Neuronal stem cell (in vitro differentiated cells): ENCODE data around the gene CREB3L2.
A peak's percentile ranks its signal among the peaks of the same experiment; 100 is the strongest.

Experiments
- DNase-seq: peaks from one replicate; pipeline ENCODE4 v3.0.0-alpha.2; 2013; ENCODE audit warnings: low spot score
- H2AFZ ChIP-seq: one replicate; pipeline ENCODE4 v1.6.1; 2013; ENCODE audit warnings: mild to moderate bottlenecking, low read length, inconsistent platforms
- H2AK5ac ChIP-seq: 2 replicates; pipeline ENCODE4 v1.6.1; 2013; ENCODE audit warnings: low read depth, mild to moderate bottlenecking, inconsistent platforms, low read length, moderate library complexity, mixed read lengths
- H2BK120ac ChIP-seq: 2 replicates; pipeline ENCODE4 v1.6.1; 2013; ENCODE audit warnings: low read depth, mild to moderate bottlenecking, inconsistent platforms, low read length, moderate library complexity, mixed read lengths
- H2BK12ac ChIP-seq: one replicate; pipeline ENCODE4 v1.6.1; 2013; ENCODE audit warnings: low read length, inconsistent platforms
- H2BK15ac ChIP-seq: 2 replicates; pipeline ENCODE4 v1.6.1; 2013; ENCODE audit warnings: mild to moderate bottlenecking, low read length, inconsistent platforms, mixed read lengths
- H2BK5ac ChIP-seq: one replicate; pipeline ENCODE4 v1.6.1; 2013; ENCODE audit warnings: inconsistent platforms, mild to moderate bottlenecking, low read length, moderate library complexity
- H3K14ac ChIP-seq: one replicate; pipeline ENCODE4 v1.6.1; 2013; ENCODE audit warnings: low read length, inconsistent platforms
- H3K18ac ChIP-seq: 2 replicates; pipeline ENCODE4 v1.6.1; 2013; ENCODE audit warnings: low read length, inconsistent platforms
- H3K23ac ChIP-seq: 2 replicates; pipeline ENCODE4 v1.6.1; 2013; ENCODE audit warnings: low read depth, mild to moderate bottlenecking, mixed read lengths, low read length, inconsistent platforms; ENCODE audit not compliant: poor library complexity
- H3K27ac ChIP-seq: replicated peaks from 3 replicates; pipeline ENCODE4 v1.5.1; 2013; ENCODE audit warnings: low read length, inconsistent platforms
- H3K27me3 ChIP-seq, 3 experiments: 2 replicates each; pipeline ENCODE4 v1.6.1; 2013; ENCODE audit warnings: low read length in 3 of 3, mild to moderate bottlenecking in 2 of 3, inconsistent platforms in 1 of 3, low read depth in 1 of 3, mixed read lengths in 1 of 3, moderate library complexity in 1 of 3; ENCODE audit not compliant: control insufficient read depth in 3 of 3, insufficient read depth in 3 of 3
- H3K36me3 ChIP-seq, 2 donors: replicated peaks in 1 of 2; 2 replicates each; pipeline ENCODE4 v1.6.1; 2013; ENCODE audit warnings: low read length in 2 of 2; ENCODE audit not compliant: control insufficient read depth in 2 of 2, insufficient read depth in 2 of 2
- H3K4ac ChIP-seq: 2 replicates; pipeline ENCODE4 v1.6.1; 2013; ENCODE audit warnings: inconsistent platforms, mild to moderate bottlenecking, low read length, moderate library complexity
- H3K4me1 ChIP-seq, 2 donors: 1 replicate in 1 of 2; 2 replicates in 1 of 2; pipeline ENCODE4 v1.6.1; 2013; ENCODE audit warnings: low read length in 2 of 2, low read depth in 1 of 2; ENCODE audit not compliant: control insufficient read depth in 2 of 2, insufficient read depth in 1 of 2
- H3K4me2 ChIP-seq: one replicate; pipeline ENCODE4 v1.6.1; 2013; ENCODE audit warnings: mild to moderate bottlenecking, low read length, inconsistent platforms; ENCODE audit not compliant: insufficient read depth, poor library complexity, severe bottlenecking
- H3K4me3 ChIP-seq, 2 donors: 2 replicates each; pipeline ENCODE4 v1.5.1; 2013; ENCODE audit warnings: low read length in 2 of 2, mild to moderate bottlenecking in 2 of 2, inconsistent platforms in 1 of 2, moderate library complexity in 1 of 2
- H3K79me1 ChIP-seq: one replicate; pipeline ENCODE4 v1.6.1; 2013; ENCODE audit warnings: low read depth, mild to moderate bottlenecking, inconsistent platforms, low read length, moderate library complexity
- H3K9ac ChIP-seq: one replicate; pipeline ENCODE4 v1.6.1; 2013; ENCODE audit warnings: mild to moderate bottlenecking, low read depth, low read length, inconsistent platforms; ENCODE audit not compliant: poor library complexity
- H3K9me3 ChIP-seq, 2 donors: replicated peaks in 1 of 2; 2 replicates each; pipeline versions ENCODE3 to v1.6.1; 2013; ENCODE audit warnings: low read length in 2 of 2, mild to moderate bottlenecking in 2 of 2, inconsistent platforms in 1 of 2, low read depth in 1 of 2, mixed read lengths in 1 of 2, moderate library complexity in 1 of 2; ENCODE audit not compliant: control insufficient read depth in 2 of 2, insufficient read depth in 1 of 2
- H4K8ac ChIP-seq: one replicate; pipeline ENCODE4 v1.6.1; 2013; ENCODE audit warnings: low read depth, mild to moderate bottlenecking, inconsistent platforms, low read length, moderate library complexity
- H4K91ac ChIP-seq: one replicate; pipeline ENCODE4 v1.6.1; 2013; ENCODE audit warnings: low read length, low read depth, mild to moderate bottlenecking, inconsistent platforms; ENCODE audit not compliant: poor library complexity
- WGBS, 2 donors: extraction: QIAGEN DNeasy Blood & Tissue Kit; methylation state at CpG; one replicate each; pipeline ENCODE4 v1.1.7; 2013; ENCODE audit warnings: missing lambda C conversion rate in 2 of 2, mixed read lengths in 1 of 2; ENCODE audit not compliant: insufficient read length in 2 of 2, insufficient replicate concordance in 1 of 2; ENCODE audit errors: extremely low coverage in 2 of 2; 5-methylcytosine and 5-hydroxymethylcytosine counted together

CREB3L2 gene

GRCh38 chr7:137964824-137965545 is 36.9 kb downstream of the CREB3L2 start:
- Histone ChIP-seq H3K4ac (no peak overlapping the region), H3K4me2 (no peak overlapping the region), H2AFZ (no peak overlapping the region), H3K27me3 (no peaks in the 10 kb centered on the region), H2BK15ac (no peak overlapping the region), H3K9ac (no peak overlapping the region), H3K14ac (no peak overlapping the region), H3K79me1 (peaks cover 7% of the 10 kb centered on the region), H3K18ac (no peak overlapping the region), H3K27ac (no peak overlapping the region), H3K9me3 (no peaks in the 10 kb centered on the region), H3K23ac (no peak overlapping the region), H2BK5ac (no peak overlapping the region), H4K91ac (no peak overlapping the region), H3K4me3 (no peak overlapping the region), H2BK120ac (no peak overlapping the region), H3K4me1 (peaks cover 0 to 6% of the 10 kb centered on the region in 2 donors), H4K8ac (no peak overlapping the region), H3K36me3 (no peaks in the 10 kb centered on the region), H2AK5ac (no peak overlapping the region), H2BK12ac (no peak overlapping the region)
- DNase-seq, result no peak
- no CpG with 5 or more reads among the region's 14 CpGs for WGBS, 2 donors

DNA sequence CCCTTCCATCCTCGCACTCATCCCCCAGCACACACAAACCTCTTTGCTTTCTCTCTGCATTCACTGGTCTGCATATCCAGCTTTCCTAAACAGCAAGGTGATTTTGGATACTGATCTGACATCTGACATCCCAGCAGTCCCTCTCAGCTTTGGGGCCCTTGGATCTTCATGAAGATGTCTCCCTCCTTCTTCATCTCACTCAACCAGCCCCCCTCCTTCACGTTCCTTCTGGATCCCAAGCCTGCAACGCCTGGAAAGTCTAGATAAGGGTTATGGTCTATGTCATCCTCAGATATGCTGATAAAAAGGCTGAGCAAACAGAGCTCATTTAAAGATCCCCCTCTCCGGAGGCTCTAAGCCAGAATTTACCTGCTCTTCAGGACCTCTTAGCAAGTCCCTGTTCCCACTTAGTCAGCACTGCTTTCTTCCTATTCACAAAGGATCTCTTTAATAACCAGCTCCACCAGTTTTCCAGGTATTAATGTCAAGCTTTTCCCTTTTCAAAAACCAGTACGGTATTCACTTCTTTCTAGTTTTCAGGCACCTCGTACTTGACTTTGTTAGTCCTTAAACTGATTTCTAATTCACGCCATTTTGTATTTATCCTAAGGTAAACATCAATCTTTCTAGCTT is 38.9 kb downstream of the CREB3L2 start:
- Histone ChIP-seq H3K36me3 (peaks cover 2 to 8% of the 10 kb centered on the region in 2 donors), H2AK5ac (no peak overlapping the region), H2BK15ac (no peak overlapping the region), H2BK12ac (no peak overlapping the region), H3K27ac (no peak overlapping the region), H2BK120ac (no peak overlapping the region), H3K23ac (no peak overlapping the region), H3K18ac (no peak overlapping the region), H2BK5ac (no peak overlapping the region), H3K14ac (no peak overlapping the region), H4K8ac (no peak overlapping the region), H3K4me3 (no peak overlapping the region), H3K4ac (no peak overlapping the region), H3K9me3 (no peaks in the 10 kb centered on the region), H3K4me2 (no peak overlapping the region), H3K79me1 (peaks cover 7% of the 10 kb centered on the region), H2AFZ (no peak overlapping the region), H3K4me1 (peaks cover 1 to 6% of the 10 kb centered on the region in 2 donors), H3K27me3 (no peaks in the 10 kb centered on the region), H4K91ac (no peak overlapping the region), H3K9ac (no peak overlapping the region)
- DNase-seq, result no peak
- no CpG with 5 or more reads among the region's 7 CpGs for WGBS, 2 donors

GRCh38 chr7:137962491-137962874 is 39.4 kb downstream of the CREB3L2 start:
- H3K9me3 ChIP-seq, result no peaks in the 10 kb centered on the region
- no peak overlapping the region for H4K91ac ChIP-seq
- H2BK120ac ChIP-seq, result no peak overlapping the region
- H3K27me3 ChIP-seq, result no peaks in the 10 kb centered on the region
- H2BK12ac ChIP-seq, result no peak overlapping the region
- no peak overlapping the region for H2BK15ac ChIP-seq
- peaks cover 5% of the 10 kb centered on the region for H3K79me1 ChIP-seq
- no peak overlapping the region for H2AFZ ChIP-seq
- no peak overlapping the region for H3K27ac ChIP-seq
- WGBS, 2 donors, result no CpG with 5 or more reads among the region's 5 CpGs
- H3K4me2 ChIP-seq, result no peak overlapping the region
- peaks cover 3 to 4% of the 10 kb centered on the region in 2 donors for H3K4me1 ChIP-seq
- DNase-seq, result no peak
- H3K23ac ChIP-seq, result peak overlapping the region; percentile 11
- no peak overlapping the region for H4K8ac ChIP-seq
- H3K4me3 ChIP-seq, result no peak overlapping the region
- H3K36me3 ChIP-seq, result peaks cover 2 to 12% of the 10 kb centered on the region in 2 donors
- H3K9ac ChIP-seq, result no peak overlapping the region
- no peak overlapping the region for H3K4ac ChIP-seq
- no peak overlapping the region for H2AK5ac ChIP-seq
- no peak overlapping the region for H2BK5ac ChIP-seq
- no peak overlapping the region for H3K14ac ChIP-seq
- H3K18ac ChIP-seq, result no peak overlapping the region
